Activated naive CD4-positive, alpha-beta T cell treated with anti-CD3 and anti-CD28 coated beads, Interleukin-2, amount 10 ng/mL, durations not matched to agents 7 days and 5 days (primary cell): ENCODE measurements around the gene ARMH4.
"Not testable (repeated sequence)": the region's sequence is repeated elsewhere in the genome, so short reads cannot be mapped to it uniquely, and the experiment has no call there.

ENCODE experiments used
- CTCF ChIA-PET: fragments of 350-600 bp; sonication (Branson Sonifier 250); formaldehyde crosslinking; loops from one replicate; lab custom pipeline; 2021; ENCODE audit warnings: antibody characterized with exemption; lab: Charles Lee
- DNase-seq: peaks from one replicate; pipeline ENCODE4 v3.0.0-alpha.2; 2020
- H3K27ac Mint-ChIP-seq: one replicate; pipeline ENCODE4 v1.8.0; 2021; ENCODE audit warnings: mild to moderate bottlenecking, moderate library complexity, mixed read lengths
- H3K27me3 Mint-ChIP-seq: one replicate; pipeline ENCODE4 v1.8.0; 2021; ENCODE audit warnings: mild to moderate bottlenecking, mixed read lengths
- H3K36me3 Mint-ChIP-seq: one replicate; pipeline ENCODE4 v1.8.0; 2021; ENCODE audit warnings: mixed read lengths
- H3K4me1 Mint-ChIP-seq: one replicate; pipeline ENCODE4 v1.8.0; 2021; ENCODE audit warnings: mixed read lengths
- H3K4me3 Mint-ChIP-seq: one replicate; pipeline ENCODE4 v1.8.0; 2021; ENCODE audit warnings: mild to moderate bottlenecking, moderate library complexity, mixed read lengths
- H3K9me3 Mint-ChIP-seq: one replicate; pipeline ENCODE4 v1.8.0; 2021; ENCODE audit warnings: mixed read lengths

Gene ARMH4

GRCh38 chr14:58130116-58130782 is 21.8 kb downstream of the ARMH4 start:
- Mint-ChIP-seq H3K36me3 (no peaks in the 10 kb centered on the region), H3K9me3 (peaks cover 12% of the 10 kb centered on the region), H3K27ac (no peak overlapping the region), H3K4me3 (no peak overlapping the region), H3K4me1 (no peaks in the 10 kb centered on the region), H3K27me3 (peaks cover 3% of the 10 kb centered on the region)
- no peak for DNase-seq
- CTCF ChIA-PET = no interaction called here

GRCh38 chr14:58129208-58129607 is 22.8 kb downstream of the ARMH4 start:
- no peak for DNase-seq
- H3K27ac Mint-ChIP-seq = no peak overlapping the region
- no peaks in the 10 kb centered on the region for H3K36me3 Mint-ChIP-seq
- H3K4me1 Mint-ChIP-seq = no peaks in the 10 kb centered on the region
- H3K4me3 Mint-ChIP-seq = no peak overlapping the region
- peaks cover 12% of the 10 kb centered on the region for H3K9me3 Mint-ChIP-seq
- CTCF ChIA-PET = no interaction called here
- peaks cover 3% of the 10 kb centered on the region for H3K27me3 Mint-ChIP-seq

GRCh38 chr14:58128416-58128815 is 23.6 kb downstream of the ARMH4 start:
- H3K36me3 Mint-ChIP-seq = no peaks in the 10 kb centered on the region
- CTCF ChIA-PET = no interaction called here
- H3K27ac Mint-ChIP-seq = no peak overlapping the region
- no peak for DNase-seq
- no peaks in the 10 kb centered on the region for H3K4me1 Mint-ChIP-seq
- no peak overlapping the region for H3K4me3 Mint-ChIP-seq
- H3K9me3 Mint-ChIP-seq = peaks cover 12% of the 10 kb centered on the region
- peaks cover 3% of the 10 kb centered on the region for H3K27me3 Mint-ChIP-seq

- H3K4me3 Mint-ChIP-seq, H3K36me3 Mint-ChIP-seq, H3K27me3 Mint-ChIP-seq, CTCF ChIA-PET, DNase-seq, H3K4me1 Mint-ChIP-seq, H3K27ac Mint-ChIP-seq: not testable (repeated sequence)
- peaks cover 12% of the 10 kb centered on the region for H3K9me3 Mint-ChIP-seq
Measured at GRCh38 chr14:58122546-58122945, 29.5 kb downstream of the ARMH4 start.

GRCh38 chr14:58121530-58122186 is 30.4 kb downstream of the ARMH4 start:
- peaks cover 10% of the 10 kb centered on the region for H3K27me3 Mint-ChIP-seq
- H3K27ac Mint-ChIP-seq = no peak overlapping the region
- CTCF ChIA-PET = no interaction called here
- DNase-seq = no peak
- no peaks in the 10 kb centered on the region for H3K36me3 Mint-ChIP-seq
- peaks cover 12% of the 10 kb centered on the region for H3K9me3 Mint-ChIP-seq
- no peak overlapping the region for H3K4me3 Mint-ChIP-seq
- H3K4me1 Mint-ChIP-seq = no peaks in the 10 kb centered on the region

GRCh38 chr14:58119381-58119780 is 32.6 kb downstream of the ARMH4 start:
- H3K27ac Mint-ChIP-seq = no peak overlapping the region
- CTCF ChIA-PET = no interaction called here
- no peaks in the 10 kb centered on the region for H3K9me3 Mint-ChIP-seq
- no peaks in the 10 kb centered on the region for H3K4me1 Mint-ChIP-seq
- no peak for DNase-seq
- H3K36me3 Mint-ChIP-seq = no peaks in the 10 kb centered on the region
- H3K27me3 Mint-ChIP-seq = peaks cover 14% of the 10 kb centered on the region
- H3K4me3 Mint-ChIP-seq = no peak overlapping the region

GRCh38 chr14:58118097-58118815 is 33.8 kb downstream of the ARMH4 start:
- no peaks in the 10 kb centered on the region for H3K36me3 Mint-ChIP-seq
- no peaks in the 10 kb centered on the region for H3K4me1 Mint-ChIP-seq
- no peak overlapping the region for H3K4me3 Mint-ChIP-seq
- DNase-seq = no peak
- H3K9me3 Mint-ChIP-seq = no peaks in the 10 kb centered on the region
- H3K27me3 Mint-ChIP-seq = peaks cover 18% of the 10 kb centered on the region
- H3K27ac Mint-ChIP-seq = no peak overlapping the region
- CTCF ChIA-PET = interaction anchor here (0.7 kb wide), 1 partner anchor 56 kb away, joined by 4 read pairs; no protein-coding TSS in a partner anchor

GRCh38 chr14:58109744-58110143 is 42.3 kb downstream of the ARMH4 start:
- Mint-ChIP-seq H3K36me3 (no peaks in the 10 kb centered on the region), H3K27me3 (peaks cover 18% of the 10 kb centered on the region)

GRCh38 chr14:58108717-58109116 is 43.3 kb downstream of the ARMH4 start:
- Mint-ChIP-seq H3K36me3 (no peaks in the 10 kb centered on the region), H3K27me3 (peaks cover 18% of the 10 kb centered on the region), H3K27ac (no peak overlapping the region), H3K4me1 (no peaks in the 10 kb centered on the region), H3K4me3 (no peak overlapping the region), H3K9me3 (no peaks in the 10 kb centered on the region)
- CTCF ChIA-PET = interaction anchor here (1.5 to 6.5 kb wide), 3 partner anchors 41 to 287 kb away, joined by 3 to 53 read pairs (median 7); partner anchors contain the start of gene TOMM20L
- no peak for DNase-seq

More at GRCh38 chr14:58109744-58110143, 42.3 kb downstream of the ARMH4 start:
- H3K9me3 Mint-ChIP-seq = no peaks in the 10 kb centered on the region
- no peak overlapping the region for H3K4me3 Mint-ChIP-seq
- no peak for DNase-seq
- CTCF ChIA-PET = interaction anchor here (6.5 kb wide), 1 partner anchor 57 kb away, joined by 53 read pairs; no protein-coding TSS in a partner anchor
- H3K27ac Mint-ChIP-seq = no peak overlapping the region
- H3K4me1 Mint-ChIP-seq = no peaks in the 10 kb centered on the region

GRCh38 chr14:58107947-58108552 is 44.0 kb downstream of the ARMH4 start:
- DNase-seq = peak; percentile 54
- CTCF ChIA-PET = interaction anchor here (1.1 to 6.5 kb wide), 4 partner anchors 42 to 287 kb away, joined by 3 to 53 read pairs (median 6); partner anchors contain the start of gene TOMM20L
- no peak overlapping the region for H3K4me3 Mint-ChIP-seq
- H3K27ac Mint-ChIP-seq = no peak overlapping the region
- H3K27me3 Mint-ChIP-seq = peaks cover 14% of the 10 kb centered on the region
- H3K36me3 Mint-ChIP-seq = no peaks in the 10 kb centered on the region
- H3K9me3 Mint-ChIP-seq = no peaks in the 10 kb centered on the region
- H3K4me1 Mint-ChIP-seq = no peaks in the 10 kb centered on the region

GRCh38 chr14:58107041-58107440 is 45.0 kb downstream of the ARMH4 start:
- Mint-ChIP-seq H3K9me3 (no peaks in the 10 kb centered on the region), H3K27ac (no peak overlapping the region), H3K4me3 (no peak overlapping the region), H3K36me3 (no peaks in the 10 kb centered on the region), H3K4me1 (no peaks in the 10 kb centered on the region), H3K27me3 (peaks cover 10% of the 10 kb centered on the region)
- CTCF ChIA-PET = interaction anchor here (0.6 to 6.5 kb wide), 4 partner anchors 59 to 477 kb away, joined by 3 to 53 read pairs (median 4); no protein-coding TSS in a partner anchor
- no peak for DNase-seq

GRCh38 chr14:58106446-58106845 is 45.6 kb downstream of the ARMH4 start:
- Mint-ChIP-seq H3K27ac (no peak overlapping the region), H3K4me1 (no peaks in the 10 kb centered on the region), H3K36me3 (no peaks in the 10 kb centered on the region), H3K9me3 (no peaks in the 10 kb centered on the region), H3K27me3 (peaks cover 6% of the 10 kb centered on the region), H3K4me3 (no peak overlapping the region)
- no peak for DNase-seq
- CTCF ChIA-PET = interaction anchor here (6.5 kb wide), 1 partner anchor 60 kb away, joined by 53 read pairs; no protein-coding TSS in a partner anchor

GRCh38 chr14:58104808-58105207 is 47.2 kb downstream of the ARMH4 start:
- H3K4me1 Mint-ChIP-seq = no peaks in the 10 kb centered on the region
- no peaks in the 10 kb centered on the region for H3K36me3 Mint-ChIP-seq
- no peak overlapping the region for H3K27ac Mint-ChIP-seq
- CTCF ChIA-PET = no interaction called here
- no peak for DNase-seq
- no peaks in the 10 kb centered on the region for H3K9me3 Mint-ChIP-seq
- peaks cover 5% of the 10 kb centered on the region for H3K27me3 Mint-ChIP-seq
- no peak overlapping the region for H3K4me3 Mint-ChIP-seq
